IPS DF 6.9 (cell line): ENCODE measurements around the gene LEMD1.
A peak's percentile ranks its signal among the peaks of the same experiment; 100 is the strongest.

Experiments
- DNase-seq: peaks from one replicate; pipeline ENCODE4 v3.0.0-alpha.2; 2013; ENCODE audit warnings: low read depth, low spot score
- H3K27ac ChIP-seq: one replicate; pipeline ENCODE4 v1.5.1; 2013; ENCODE audit warnings: low read length, control low read depth
- H3K27me3 ChIP-seq: 2 replicates; pipeline ENCODE4 v1.6.1; 2013; ENCODE audit warnings: mild to moderate bottlenecking, low read length; ENCODE audit not compliant: control insufficient read depth, insufficient read depth
- H3K36me3 ChIP-seq: 2 replicates; pipeline ENCODE4 v1.6.1; 2013; ENCODE audit warnings: low read length; ENCODE audit not compliant: control insufficient read depth, insufficient read depth
- H3K4me1 ChIP-seq: 2 replicates; pipeline ENCODE4 v1.6.1; 2013; ENCODE audit warnings: low read length; ENCODE audit not compliant: control insufficient read depth, insufficient read depth
- H3K4me3 ChIP-seq: 2 replicates; pipeline ENCODE4 v1.5.1; 2013; ENCODE audit warnings: mild to moderate bottlenecking, low read length
- H3K9me3 ChIP-seq: 2 replicates; pipeline ENCODE4 v1.6.1; 2013; ENCODE audit warnings: low read length, inconsistent platforms; ENCODE audit not compliant: control insufficient read depth, insufficient read depth
- WGBS: extraction: QIAGEN DNeasy Blood & Tissue Kit; methylation state at CpG from one replicate; pipeline ENCODE4 v1.1.7; 2013; ENCODE audit warnings: mixed read lengths, missing lambda C conversion rate; ENCODE audit not compliant: insufficient read length, insufficient coverage; 5-methylcytosine and 5-hydroxymethylcytosine counted together

The LEMD1 gene

GRCh38 chr1:205353612-205354011 lies 68.2 kb downstream of the LEMD1 start:
- no CpG with 5 or more reads among the region's 6 CpGs for WGBS
- Histone ChIP-seq H3K4me3 (no peak overlapping the region), H3K27ac (no peak overlapping the region), H3K4me1 (peaks cover 18% of the 10 kb centered on the region), H3K36me3 (no peaks in the 10 kb centered on the region), H3K9me3 (no peaks in the 10 kb centered on the region), H3K27me3 (no peaks in the 10 kb centered on the region)
- no peak for DNase-seq

DNA sequence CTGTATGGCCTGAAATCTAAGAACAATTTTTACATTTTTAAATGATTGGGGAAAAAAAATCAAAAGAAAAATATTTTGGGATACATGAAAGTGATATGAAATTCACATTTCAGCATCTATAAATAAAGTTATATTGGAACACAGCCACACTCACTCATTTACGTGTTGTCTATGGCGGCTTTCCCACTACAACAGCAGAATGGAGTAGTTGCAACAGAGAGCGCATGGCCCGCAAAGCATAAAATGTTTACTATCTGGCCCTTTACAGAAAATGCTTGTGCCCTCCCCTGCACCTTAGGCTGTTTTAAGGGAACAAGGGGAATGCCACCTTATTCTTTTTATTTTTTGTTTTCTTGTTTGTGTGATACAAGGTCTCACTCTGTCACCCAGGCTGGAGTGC lies 68.7 kb downstream of the LEMD1 start:
- no peaks in the 10 kb centered on the region for H3K9me3 ChIP-seq
- H3K4me3 ChIP-seq, result no peak overlapping the region
- no peak for DNase-seq
- H3K27ac ChIP-seq, result no peak overlapping the region
- no CpG with 5 or more reads among the region's 4 CpGs for WGBS
- H3K4me1 ChIP-seq, result peaks cover 17% of the 10 kb centered on the region
- H3K36me3 ChIP-seq, result no peaks in the 10 kb centered on the region
- no peaks in the 10 kb centered on the region for H3K27me3 ChIP-seq

GRCh38 chr1:205351984-205352713 lies 69.7 kb downstream of the LEMD1 start:
- DNase-seq, result no peak

DNA sequence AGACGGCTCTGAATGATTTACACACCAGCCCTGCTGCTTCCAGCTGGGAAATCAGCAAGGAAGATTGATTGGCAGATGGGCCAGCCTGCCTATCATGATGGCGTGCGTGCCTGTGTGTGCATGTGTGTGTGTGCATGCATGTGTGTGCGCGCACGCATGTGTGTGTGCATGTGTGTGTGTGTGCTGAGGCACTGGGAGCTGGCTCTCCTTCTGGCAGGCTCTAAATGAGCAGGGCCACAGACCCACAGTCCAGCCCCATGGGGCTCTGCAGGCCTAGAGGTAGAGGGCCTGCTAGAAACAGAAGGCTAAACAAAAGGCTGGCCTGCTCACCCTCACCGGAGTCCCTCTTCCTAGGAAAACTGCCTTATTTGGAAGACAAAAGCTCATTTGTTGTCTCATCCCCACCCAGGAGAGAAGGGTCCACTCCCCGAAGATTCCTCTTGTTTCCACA lies 71.1 kb downstream of the LEMD1 start:
- no peaks in the 10 kb centered on the region for H3K27me3 ChIP-seq
- no peak for DNase-seq
- peaks cover 9% of the 10 kb centered on the region for H3K4me1 ChIP-seq
- no peaks in the 10 kb centered on the region for H3K36me3 ChIP-seq
- no CpG with 5 or more reads among the region's 8 CpGs for WGBS
- H3K9me3 ChIP-seq, result no peaks in the 10 kb centered on the region
- H3K4me3 ChIP-seq, result no peak overlapping the region
- H3K27ac ChIP-seq, result no peak overlapping the region

More at GRCh38 chr1:205351984-205352713, 69.7 kb downstream of the LEMD1 start:
- peaks cover 17% of the 10 kb centered on the region for H3K4me1 ChIP-seq
- H3K27me3 ChIP-seq, result no peaks in the 10 kb centered on the region
- H3K36me3 ChIP-seq, result no peaks in the 10 kb centered on the region
- WGBS, result no CpG with 5 or more reads among the region's 11 CpGs
- no peak overlapping the region for H3K27ac ChIP-seq
- H3K9me3 ChIP-seq, result no peaks in the 10 kb centered on the region
- no peak overlapping the region for H3K4me3 ChIP-seq

GRCh38 chr1:205350124-205350523 lies 71.7 kb downstream of the LEMD1 start:
- Histone ChIP-seq H3K9me3 (no peaks in the 10 kb centered on the region), H3K4me1 (peaks cover 9% of the 10 kb centered on the region), H3K27me3 (no peaks in the 10 kb centered on the region), H3K4me3 (no peak overlapping the region), H3K36me3 (no peaks in the 10 kb centered on the region), H3K27ac (no peak overlapping the region)
- DNase-seq, result no peak
- WGBS, result no CpG with 5 or more reads among the region's 4 CpGs

GRCh38 chr1:205348554-205349487 lies 73.0 kb downstream of the LEMD1 start:
- Histone ChIP-seq H3K27me3 (peaks cover 3% of the 10 kb centered on the region; the same call in 1 of the 2 replicates), H3K4me3 (no peak overlapping the region), H3K4me1 (peaks cover 7% of the 10 kb centered on the region), H3K36me3 (no peaks in the 10 kb centered on the region), H3K9me3 (no peaks in the 10 kb centered on the region), H3K27ac (no peak overlapping the region)
- no CpG with 5 or more reads among the region's 5 CpGs for WGBS
- DNase-seq, result no peak

DNA sequence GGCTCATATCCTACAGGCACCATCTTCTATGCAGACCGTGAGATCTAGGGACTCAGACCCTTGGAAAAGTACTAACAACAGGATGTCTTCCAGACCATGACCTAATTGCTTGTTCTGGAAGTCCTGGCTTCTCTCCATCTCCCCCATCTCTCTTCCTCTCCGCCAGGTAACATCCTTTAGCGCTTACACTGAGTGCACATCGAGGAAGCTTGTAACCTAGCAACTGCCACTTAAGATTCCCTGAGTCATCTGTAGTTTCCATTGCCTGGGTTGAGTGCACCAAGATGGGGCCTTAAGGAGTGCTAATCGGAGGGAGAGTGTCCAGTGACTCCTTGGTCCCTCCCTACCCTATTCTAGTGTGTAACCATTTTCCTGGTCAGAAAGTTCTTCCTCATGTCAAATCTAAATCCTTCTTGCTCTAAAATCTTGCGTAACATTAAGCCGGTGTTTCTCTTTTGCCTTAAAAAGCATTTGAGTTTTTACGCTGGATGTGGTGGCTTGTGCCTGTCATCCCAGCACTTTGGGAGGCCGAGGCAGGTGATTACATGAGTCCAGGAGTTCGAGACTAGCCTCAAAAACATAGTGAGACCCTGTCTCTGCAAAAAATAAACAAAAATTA lies 74.8 kb downstream of the LEMD1 start:
- Histone ChIP-seq H3K36me3 (no peaks in the 10 kb centered on the region; the same call in 1 of the 2 replicates), H3K27me3 (peaks cover 8% of the 10 kb centered on the region; the same call in 1 of the 2 replicates), H3K27ac (no peak overlapping the region), H3K4me1 (peaks cover 8% of the 10 kb centered on the region), H3K4me3 (no peak overlapping the region), H3K9me3 (no peaks in the 10 kb centered on the region)
- no peak for DNase-seq
- WGBS, result no CpG with 5 or more reads among the region's 10 CpGs

- DNase-seq, result no peak
- WGBS, result no CpG with 5 or more reads among the region's 11 CpGs
- Histone ChIP-seq H3K9me3 (no peaks in the 10 kb centered on the region), H3K27ac (no peak overlapping the region), H3K36me3 (no peaks in the 10 kb centered on the region; the same call in 1 of the 2 replicates), H3K4me1 (peaks cover 7% of the 10 kb centered on the region), H3K27me3 (peaks cover 8% of the 10 kb centered on the region; the same call in 1 of the 2 replicates), H3K4me3 (no peak overlapping the region)
Measured at GRCh38 chr1:205345761-205346160, 76.1 kb downstream of the LEMD1 start.

DNA sequence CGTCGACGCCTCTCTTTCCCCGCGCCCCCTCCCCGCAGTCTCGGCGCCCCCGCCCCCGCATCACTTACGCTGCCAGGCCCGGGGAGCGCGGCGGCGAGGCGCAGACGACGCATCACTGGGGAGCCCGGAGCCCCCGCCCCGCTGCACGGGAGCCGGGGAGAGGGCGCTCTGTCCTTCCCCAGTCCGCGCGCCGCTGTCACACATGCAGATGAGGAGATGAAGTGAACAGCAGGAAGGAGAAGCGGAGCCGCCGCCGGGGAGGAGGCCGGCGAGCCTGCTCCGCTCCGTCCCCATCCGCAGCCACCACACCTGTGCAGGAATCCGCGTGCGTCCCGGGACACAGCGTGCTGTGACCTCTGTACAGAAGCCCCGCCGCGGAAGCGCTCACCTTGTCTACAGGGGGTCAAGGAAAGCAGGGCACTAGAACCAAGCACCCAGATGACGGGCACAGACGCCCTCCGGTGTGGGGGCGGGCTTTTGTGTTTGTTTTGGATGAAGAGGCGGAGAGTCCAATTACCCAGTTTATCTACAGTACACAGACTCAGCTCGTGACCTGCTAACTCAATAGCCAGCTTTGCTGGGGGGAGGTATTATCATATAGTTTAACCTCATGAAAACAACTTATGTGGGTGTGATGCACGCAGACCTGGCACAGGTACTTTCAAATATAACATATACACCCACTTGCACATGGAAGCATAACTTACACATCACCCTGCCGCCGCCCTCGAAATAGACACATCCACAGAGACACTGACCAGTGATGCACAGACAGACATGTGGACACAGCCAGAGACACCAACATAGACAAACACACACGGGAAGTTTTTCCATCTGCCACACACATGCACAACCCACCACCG lies 77.6 kb downstream of the LEMD1 start:
- Histone ChIP-seq H3K4me1 (peaks cover 3% of the 10 kb centered on the region; the same call in 1 of the 2 replicates), H3K27ac (no peak overlapping the region), H3K27me3 (peaks cover 8% of the 10 kb centered on the region), H3K36me3 (no peaks in the 10 kb centered on the region; the same call in 1 of the 2 replicates), H3K9me3 (no peaks in the 10 kb centered on the region), H3K4me3 (peak overlapping the region; percentile 55; the same call in 1 of the 2 replicates)
- no peak for DNase-seq
- WGBS, result no CpG with 5 or more reads among the region's 59 CpGs
